Activated naive CD4-positive, alpha-beta T cell treated with anti-CD3 and anti-CD28 coated beads, Interleukin-2, amount 50 U/mL, for 16 hours (primary cell): ENCODE data around the gene LYSMD3.
A peak's percentile ranks its signal among the peaks of the same experiment; 100 is the strongest.

Experiments used
- DNase-seq: peaks from one replicate; pipeline ENCODE4 v3.0.0-alpha.2; 2020

LYSMD3 gene

DNA sequence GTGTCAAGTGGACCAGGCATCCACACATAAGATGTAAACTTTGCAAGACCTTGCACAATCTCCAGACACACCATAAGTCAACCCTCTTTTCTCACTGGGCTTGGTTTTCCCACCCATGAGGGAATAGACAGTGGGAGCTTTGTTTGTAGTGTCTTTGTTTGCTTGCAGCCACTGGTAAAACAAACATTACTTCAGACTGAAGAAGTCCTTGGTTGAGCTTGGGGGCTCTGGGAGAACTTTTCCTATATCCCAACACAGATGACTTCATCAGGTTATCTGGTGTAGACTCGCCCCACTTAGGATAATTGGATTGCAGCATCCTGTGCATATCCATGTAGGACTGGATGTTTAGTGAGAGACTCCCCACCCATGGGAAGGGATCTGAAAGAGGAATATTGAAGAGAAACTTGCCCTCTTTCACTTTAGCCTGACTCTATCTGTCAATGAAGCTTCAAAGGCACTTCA lies 17.7 kb upstream of the LYSMD3 start:
- DNase-seq: no peak

DNA sequence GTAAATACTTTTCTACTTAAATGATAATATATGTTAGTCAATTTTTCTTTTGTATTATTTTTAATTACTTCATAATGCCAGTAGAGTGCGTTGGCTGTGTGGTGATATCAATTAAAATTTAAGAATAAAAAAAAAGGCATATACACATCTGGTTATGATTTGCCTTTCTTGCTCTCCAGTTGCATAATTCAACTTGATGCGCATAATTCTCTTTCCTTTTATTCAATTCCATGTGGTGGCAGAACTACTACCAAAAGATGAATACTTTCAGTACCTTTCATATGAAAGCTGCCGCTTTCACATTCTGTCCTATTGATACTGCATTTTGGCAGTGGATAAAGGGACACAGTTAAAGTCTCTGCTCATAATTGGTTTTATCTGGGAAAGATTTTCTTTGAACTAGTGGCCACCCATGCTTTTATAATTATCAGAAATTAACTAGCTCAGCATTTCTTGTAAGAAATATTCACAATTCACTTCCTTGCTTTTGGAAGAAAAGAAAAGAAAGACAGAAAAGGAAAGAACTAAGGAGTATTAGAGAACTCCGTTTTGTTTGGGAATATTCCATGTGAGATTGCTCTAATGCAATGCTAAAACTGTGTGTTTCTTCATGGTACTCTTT lies 16.9 kb upstream of the LYSMD3 start:
- DNase-seq: no peak

DNA sequence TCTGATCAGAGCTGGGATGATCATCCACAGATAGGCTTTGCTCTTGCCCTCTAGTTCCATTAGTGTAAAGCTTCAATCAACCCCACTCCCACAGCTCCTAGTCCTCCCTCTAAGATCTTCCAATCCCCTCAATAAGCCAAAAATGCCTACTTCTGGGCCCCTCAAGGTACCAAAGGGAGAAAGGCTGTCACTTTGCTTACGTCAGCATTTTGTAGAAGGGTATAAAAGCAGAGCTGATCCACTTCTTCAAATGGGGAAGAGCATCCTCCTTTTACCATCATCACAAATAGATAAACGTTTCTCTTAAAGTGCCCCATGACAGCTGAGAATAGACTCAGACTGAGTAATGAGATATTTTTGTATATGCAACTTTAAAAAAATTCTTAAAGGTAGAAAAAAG lies 16.1 kb upstream of the LYSMD3 start:
- no peak for DNase-seq

GRCh38 chr5:90542827-90543519 lies 13.6 kb upstream of the LYSMD3 start:
- DNase-seq: no peak

GRCh38 chr5:90534922-90535321 lies 5.5 kb upstream of the LYSMD3 start:
- DNase-seq: no peak

GRCh38 chr5:90533794-90534193 lies 4.4 kb upstream of the LYSMD3 start:
- DNase-seq: no peak

DNA sequence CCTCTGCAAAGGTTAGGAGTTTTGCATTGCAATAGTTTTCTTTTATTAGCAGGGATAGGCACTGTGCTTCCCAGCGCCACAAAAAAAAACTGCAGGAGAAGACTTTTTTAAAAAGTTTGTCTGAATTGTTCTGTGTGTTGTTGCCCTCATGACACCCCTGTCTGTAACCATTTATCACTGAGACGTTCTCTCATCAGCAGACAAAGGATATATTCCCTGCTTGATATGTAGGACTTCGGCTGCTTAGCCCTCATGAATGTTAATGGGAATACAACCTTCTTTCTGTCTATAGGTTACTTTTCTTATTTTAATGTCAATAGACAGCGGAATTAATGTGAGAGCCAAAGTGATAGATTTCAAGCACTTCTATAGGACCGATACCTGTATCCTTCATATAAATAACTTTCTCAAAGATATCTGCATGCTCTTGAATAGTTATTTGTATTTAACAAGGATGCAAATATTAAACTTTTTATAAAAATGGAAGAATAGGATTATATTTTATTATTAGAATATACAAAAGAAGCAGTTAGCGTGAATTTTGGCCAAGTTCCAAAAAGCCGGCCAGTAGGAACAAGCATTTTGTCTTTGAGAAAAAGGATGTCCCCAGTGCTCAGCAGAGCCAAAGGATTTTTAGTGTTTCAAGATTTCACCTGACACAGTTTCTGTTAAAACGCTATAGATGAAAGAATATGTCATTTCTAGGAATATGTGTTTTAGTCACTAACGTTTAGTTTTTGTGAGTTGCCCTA lies 1.5 kb upstream of the LYSMD3 start:
- DNase-seq: no peak

DNA sequence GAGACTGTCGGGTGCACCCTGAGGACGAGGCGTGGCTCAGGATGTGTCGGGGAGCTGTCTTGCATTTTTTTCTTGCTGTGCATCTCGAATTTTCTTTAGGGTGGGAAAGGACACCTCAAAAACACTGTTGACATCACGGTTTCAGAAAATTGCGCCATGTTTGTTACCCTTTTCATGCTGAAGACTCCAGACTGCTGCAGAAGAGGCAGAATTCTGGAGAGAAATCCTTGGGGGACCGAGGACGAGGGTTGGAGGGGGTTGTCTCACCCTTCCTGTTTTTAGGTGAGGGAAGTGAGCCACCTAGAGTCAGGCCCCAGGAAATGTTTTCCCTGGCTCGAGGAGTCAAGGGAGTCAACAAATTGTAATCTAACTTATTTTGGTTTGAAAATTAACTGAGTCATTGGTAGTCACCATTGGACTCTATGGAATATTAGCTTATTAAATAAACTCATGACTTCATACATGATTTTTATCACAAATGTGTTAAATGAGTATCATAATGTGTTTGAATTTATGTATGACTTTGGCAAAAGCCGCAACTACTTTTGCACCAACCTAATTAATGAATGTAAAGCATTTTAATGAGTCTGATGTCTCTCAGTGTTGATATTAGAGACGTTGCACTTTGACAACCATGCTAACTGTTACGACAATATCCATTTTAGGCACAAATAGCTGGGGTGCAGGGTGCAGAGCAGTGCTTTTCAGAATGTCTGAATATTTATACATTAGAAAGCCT lies 724 bp upstream of the LYSMD3 start:
- DNase-seq: peak; percentile 60

- DNase-seq: no peak
Observed at GRCh38 chr5:90528601-90529193, 687 bp downstream of the LYSMD3 start.

DNA sequence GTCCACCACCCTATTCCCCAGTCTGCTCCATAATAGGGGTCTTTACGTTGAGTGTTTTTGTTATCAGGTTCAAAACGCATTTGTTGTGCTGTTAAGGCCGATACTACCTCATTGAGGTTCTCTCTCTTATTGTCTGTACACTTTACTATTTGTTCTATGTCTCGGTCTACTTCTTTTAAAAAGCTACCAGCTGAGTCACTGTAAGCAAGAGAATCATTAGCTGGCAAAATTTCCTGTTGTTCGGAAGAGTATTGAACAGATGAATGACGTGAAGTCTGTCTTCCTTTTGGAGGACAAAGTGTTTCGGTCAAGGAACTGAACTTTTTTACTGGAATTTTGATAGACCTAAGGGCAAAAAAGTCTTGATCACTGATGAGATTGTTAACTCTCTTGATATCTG lies 10.3 kb downstream of the LYSMD3 start:
- no peak for DNase-seq

GRCh38 chr5:90518661-90519060 lies 10.7 kb downstream of the LYSMD3 start:
- no peak for DNase-seq

GRCh38 chr5:90514520-90514919 lies 14.9 kb downstream of the LYSMD3 start:
- no peak for DNase-seq

- no peak for DNase-seq
Observed at GRCh38 chr5:90510438-90510837, 18.9 kb downstream of the LYSMD3 start.

- DNase-seq: no peak
Observed at GRCh38 chr5:90506221-90506620, 23.2 kb downstream of the LYSMD3 start.

DNA sequence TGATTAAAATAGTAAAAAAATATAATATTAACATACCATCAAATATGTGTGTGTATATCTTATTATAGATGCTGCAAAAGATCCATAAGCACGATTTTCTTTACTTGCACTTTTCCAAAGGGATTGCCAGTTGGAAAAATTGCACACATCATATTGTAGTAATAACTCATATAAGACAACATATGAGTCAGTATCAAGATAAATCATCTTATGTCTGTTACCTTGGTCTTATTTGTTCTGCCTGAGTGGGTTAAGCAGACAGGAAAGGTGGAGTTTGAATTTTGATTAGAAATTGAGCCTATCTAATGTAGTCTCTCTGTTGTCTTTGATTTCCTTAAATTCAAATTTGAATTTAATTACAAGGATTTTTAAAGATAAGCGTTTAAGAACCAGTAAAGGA lies 24.6 kb downstream of the LYSMD3 start:
- no peak for DNase-seq

GRCh38 chr5:90503596-90503995 lies 25.8 kb downstream of the LYSMD3 start:
- DNase-seq: no peak

DNA sequence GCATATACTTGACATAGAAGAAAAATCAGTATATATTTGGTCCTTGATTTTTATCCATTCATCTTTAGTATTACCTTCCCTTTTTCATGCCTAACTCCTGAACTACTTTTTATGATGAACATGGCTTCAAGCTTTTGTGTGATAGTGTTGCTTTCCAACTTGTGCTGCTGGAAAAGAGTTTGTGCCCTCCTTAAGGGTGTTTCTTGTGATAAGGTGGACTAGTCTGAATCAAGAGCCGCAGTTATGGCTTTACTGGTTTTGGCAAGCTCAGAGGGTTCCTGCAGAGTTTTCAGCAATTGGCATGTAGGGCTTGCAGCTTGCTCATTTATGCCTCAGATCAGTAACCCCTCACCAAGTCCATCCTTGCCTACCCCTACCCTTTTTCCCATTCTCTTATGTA lies 34.2 kb downstream of the LYSMD3 start:
- DNase-seq: no peak

DNA sequence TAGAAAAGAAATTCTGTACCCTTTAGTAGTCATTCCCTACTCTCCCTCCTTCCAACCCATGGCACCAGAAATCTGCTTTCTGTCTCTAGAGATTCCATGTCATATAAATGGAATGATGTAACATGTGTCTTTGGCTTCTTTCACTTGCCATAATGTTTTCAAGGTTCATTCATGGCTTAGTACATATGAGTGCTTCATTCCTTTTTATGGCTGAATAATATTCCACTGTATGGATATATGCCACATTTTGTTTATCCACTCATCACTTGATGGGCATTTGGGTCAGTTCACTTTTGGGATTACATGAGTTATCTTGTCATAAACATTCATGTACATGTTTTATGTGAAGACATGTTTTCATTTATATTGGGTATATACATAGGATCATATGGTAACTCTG lies 35.3 kb downstream of the LYSMD3 start:
- no peak for DNase-seq

DNA sequence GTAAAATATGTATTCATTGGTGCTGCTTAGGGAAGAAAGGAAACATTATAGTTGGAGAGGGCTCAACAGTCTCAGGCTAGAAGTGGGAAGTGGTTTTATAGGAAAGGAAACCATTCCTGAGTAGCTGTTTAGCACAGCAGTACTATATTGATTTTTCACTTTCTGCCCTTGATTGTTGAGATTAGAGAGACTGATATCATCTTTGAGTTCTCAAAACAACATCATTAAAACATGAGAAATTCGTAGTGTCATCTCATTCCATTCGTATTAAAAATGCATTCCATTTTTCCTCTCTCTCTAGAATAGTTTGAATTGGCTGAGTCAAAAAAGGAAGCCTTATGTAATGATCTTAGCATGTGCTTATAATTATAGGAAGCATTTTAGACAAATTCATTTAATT lies 40.6 kb downstream of the LYSMD3 start:
- DNase-seq: no peak

DNA sequence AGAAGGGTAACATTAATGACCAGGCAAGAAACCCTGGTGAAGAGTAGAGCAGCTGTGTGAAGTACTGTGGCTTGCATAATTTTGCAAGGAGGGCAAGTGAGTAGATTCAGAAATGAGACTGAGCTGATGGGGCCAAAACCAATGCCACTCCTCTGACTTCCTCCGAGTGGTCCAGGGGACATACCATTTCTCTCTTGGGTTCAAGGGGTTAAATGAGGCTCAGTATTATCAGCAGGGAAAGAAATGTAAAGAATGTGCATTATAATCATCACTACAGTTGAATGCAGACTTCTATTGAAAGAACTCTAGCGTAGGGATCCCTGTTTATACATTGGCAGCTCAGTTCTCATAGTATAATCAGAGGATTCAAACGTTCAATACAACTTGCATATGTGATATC lies 44.8 kb downstream of the LYSMD3 start:
- DNase-seq: no peak

DNA sequence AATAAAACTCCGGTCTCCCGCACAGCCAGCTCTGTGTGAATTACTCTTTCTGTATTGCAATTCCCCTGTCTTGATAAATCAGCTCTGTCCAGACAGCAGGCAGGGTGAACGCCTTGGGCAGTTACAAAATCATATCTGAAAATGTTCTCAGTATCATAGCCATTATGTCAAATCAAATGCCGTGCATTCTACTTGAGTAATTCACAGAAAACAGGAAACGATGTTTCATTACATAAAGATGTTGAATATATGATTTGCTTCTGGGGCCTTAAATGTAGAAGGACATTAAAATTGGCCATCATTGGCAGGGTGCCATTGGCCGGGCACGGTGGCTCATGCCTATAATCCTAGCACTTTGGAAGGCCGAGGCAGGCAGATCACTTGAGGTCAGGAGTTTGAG lies 46.2 kb downstream of the LYSMD3 start:
- no peak for DNase-seq

GRCh38 chr5:90480699-90481098 lies 48.7 kb downstream of the LYSMD3 start:
- no peak for DNase-seq
